Measurements from ENCODE around the gene FREM3. TPM values are rescaled to one million over a fixed set of nuclear protein-coding genes. Genes with fewer than 3 reads are reported as not detected.

The FREM3 gene
- total RNA-seq, 1 experiment from 2014 or later: not detected

DNA sequence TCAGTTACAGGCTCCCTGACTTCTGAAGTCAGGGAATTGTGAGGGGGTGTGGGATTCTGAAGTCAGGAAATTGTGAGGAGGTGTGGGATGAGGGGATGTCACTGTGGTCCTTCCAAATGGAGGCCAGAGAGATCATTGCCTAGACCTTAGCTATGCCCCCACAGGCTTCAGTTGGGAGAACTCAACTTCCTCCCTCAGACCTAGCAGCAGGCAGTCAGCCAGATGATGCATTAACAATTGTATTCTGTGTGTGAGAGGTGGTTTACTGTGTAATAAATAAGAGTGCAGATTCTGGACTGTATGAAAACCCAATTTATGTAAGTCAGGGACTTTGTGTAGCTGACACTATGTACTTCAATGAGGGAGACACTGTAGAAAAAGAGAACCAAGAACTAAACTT lies 65.7 kb downstream of the FREM3 start:
- no peak for DNase-seq
- Histone ChIP-seq H3K27me3 (ENCODE audit: control insufficient read depth, insufficient read depth, low read length) (no peaks in the 10 kb centered on the region), H3K36me3 (replicated peaks; ENCODE audit: control insufficient read depth, insufficient read depth, low read length) (no peaks in the 10 kb centered on the region), H3K4me3 (ENCODE audit: insufficient read depth, low read depth, low read length) (no peak overlapping the region)

DNA sequence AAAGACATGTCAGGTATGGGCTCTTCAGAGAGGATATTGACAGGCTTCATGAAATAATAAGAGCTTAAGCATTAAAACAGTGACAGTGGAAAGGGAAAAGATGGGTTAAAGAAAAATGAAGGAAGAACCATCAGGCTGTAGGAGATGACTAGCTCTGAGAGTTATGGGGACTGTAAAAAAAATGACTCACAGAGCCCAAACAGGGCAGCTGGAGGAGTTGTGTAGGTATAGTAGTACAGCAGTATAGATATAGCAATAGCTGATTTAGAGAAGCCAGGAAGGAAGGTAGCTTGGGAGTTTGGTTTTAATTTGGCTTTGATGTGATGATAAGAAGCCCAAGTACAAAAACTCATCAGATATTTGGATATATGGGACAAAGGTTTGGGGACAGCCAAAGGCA lies 66.6 kb downstream of the FREM3 start:
- DNase-seq: no peak
- no peaks in the 10 kb centered on the region for H3K27me3 ChIP-seq (ENCODE audit: control insufficient read depth, insufficient read depth, low read length)
- no peaks in the 10 kb centered on the region for H3K36me3 ChIP-seq (replicated peaks; ENCODE audit: control insufficient read depth, insufficient read depth, low read length)
- no peak overlapping the region for H3K4me3 ChIP-seq (ENCODE audit: insufficient read depth, low read depth, low read length)

DNA sequence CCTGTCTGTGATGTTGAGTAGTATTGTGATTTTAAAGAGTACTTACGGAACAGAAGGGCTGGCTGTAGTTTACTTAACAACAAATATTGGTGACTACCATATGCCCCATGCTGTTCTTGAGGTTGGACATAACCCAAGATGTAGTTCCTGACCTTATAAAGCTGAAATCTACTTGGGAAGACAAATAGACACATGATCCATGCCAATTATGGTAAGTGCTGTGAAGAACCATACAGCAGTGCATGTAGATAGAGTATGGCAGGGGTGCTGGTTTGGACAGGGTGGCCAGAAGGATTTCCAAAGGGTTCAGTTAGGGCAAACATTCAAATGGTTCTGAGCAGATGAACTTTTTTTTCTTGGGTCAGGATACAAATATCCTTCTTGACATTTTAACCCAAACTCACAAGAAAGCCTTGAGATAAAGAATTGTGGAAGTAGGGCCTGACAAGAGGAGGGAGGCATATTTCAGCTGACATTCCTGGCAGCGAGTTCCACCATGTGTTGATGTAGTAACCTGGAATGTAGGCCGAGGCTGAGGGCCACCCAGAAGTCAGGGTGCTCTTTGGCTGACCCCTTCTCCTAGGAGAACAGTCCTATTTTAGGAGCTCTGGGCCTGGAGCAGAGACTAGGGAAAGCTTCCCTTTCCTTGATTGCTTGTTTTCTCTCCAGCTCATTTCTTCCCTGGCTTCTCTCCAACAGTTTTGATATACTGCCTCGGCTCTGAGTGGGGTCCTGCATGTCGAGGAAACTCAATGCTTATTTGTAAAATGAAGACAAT lies 74.2 kb downstream of the FREM3 start:
- no peak for DNase-seq
- no peak overlapping the region for H3K4me3 ChIP-seq (ENCODE audit: insufficient read depth, low read depth, low read length)
- no peaks in the 10 kb centered on the region for H3K36me3 ChIP-seq (replicated peaks; ENCODE audit: control insufficient read depth, insufficient read depth, low read length)
- H3K27me3 ChIP-seq (ENCODE audit: control insufficient read depth, insufficient read depth, low read length): no peaks in the 10 kb centered on the region

DNA sequence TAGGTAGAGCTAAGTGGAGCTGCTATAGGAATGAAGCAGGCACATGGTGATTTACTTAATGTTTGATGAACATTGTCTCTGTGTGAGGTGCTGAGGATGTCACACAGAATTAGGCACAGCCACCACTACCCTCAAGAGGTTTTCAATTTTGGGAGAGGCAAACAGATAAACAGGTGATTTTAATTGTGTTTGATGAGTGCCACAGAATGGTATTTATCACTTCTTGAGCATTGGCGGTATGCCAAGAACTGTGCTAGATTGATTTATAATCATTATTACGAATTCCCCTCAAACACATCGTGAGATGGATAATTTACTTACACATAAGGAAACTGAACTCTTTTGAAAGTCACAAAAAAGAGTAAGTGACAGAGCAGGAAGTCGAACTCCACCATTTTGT lies 74.8 kb downstream of the FREM3 start:
- Histone ChIP-seq H3K4me3 (ENCODE audit: insufficient read depth, low read depth, low read length) (no peak overlapping the region), H3K27me3 (ENCODE audit: control insufficient read depth, insufficient read depth, low read length) (no peaks in the 10 kb centered on the region), H3K36me3 (replicated peaks; ENCODE audit: control insufficient read depth, insufficient read depth, low read length) (no peaks in the 10 kb centered on the region)
- no peak for DNase-seq

DNA sequence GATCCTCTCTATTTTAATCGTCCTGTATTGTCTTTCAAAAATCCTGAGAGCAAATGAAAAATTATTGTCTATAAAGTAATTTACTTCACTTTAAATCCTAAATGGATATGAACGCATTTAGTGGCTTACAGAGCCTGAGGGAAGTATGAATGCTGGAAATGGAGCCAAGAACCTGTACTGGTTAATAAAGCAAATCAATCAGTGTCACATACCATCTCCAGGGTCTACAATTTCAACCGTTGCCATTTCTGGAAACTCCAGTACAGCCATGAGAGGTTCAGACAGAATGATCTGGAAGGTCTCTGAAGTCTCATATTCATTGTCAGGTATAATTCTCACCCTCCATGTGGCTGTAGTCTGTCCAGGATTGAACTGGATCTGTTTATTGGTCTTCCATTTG lies 76.6 kb downstream of the FREM3 start:
- Histone ChIP-seq H3K36me3 (replicated peaks; ENCODE audit: control insufficient read depth, insufficient read depth, low read length) (no peaks in the 10 kb centered on the region), H3K27me3 (ENCODE audit: control insufficient read depth, insufficient read depth, low read length) (no peaks in the 10 kb centered on the region), H3K4me3 (ENCODE audit: insufficient read depth, low read depth, low read length) (no peak overlapping the region)
- no peak for DNase-seq

- H3K4me3 ChIP-seq (ENCODE audit: insufficient read depth, low read depth, low read length): no peak overlapping the region
- no peaks in the 10 kb centered on the region for H3K27me3 ChIP-seq (ENCODE audit: control insufficient read depth, insufficient read depth, low read length)
- no peak for DNase-seq
- no peaks in the 10 kb centered on the region for H3K36me3 ChIP-seq (replicated peaks; ENCODE audit: control insufficient read depth, insufficient read depth, low read length)
Observed at GRCh38 chr4:143618811-143619210, 81.7 kb downstream of the FREM3 start.

DNA sequence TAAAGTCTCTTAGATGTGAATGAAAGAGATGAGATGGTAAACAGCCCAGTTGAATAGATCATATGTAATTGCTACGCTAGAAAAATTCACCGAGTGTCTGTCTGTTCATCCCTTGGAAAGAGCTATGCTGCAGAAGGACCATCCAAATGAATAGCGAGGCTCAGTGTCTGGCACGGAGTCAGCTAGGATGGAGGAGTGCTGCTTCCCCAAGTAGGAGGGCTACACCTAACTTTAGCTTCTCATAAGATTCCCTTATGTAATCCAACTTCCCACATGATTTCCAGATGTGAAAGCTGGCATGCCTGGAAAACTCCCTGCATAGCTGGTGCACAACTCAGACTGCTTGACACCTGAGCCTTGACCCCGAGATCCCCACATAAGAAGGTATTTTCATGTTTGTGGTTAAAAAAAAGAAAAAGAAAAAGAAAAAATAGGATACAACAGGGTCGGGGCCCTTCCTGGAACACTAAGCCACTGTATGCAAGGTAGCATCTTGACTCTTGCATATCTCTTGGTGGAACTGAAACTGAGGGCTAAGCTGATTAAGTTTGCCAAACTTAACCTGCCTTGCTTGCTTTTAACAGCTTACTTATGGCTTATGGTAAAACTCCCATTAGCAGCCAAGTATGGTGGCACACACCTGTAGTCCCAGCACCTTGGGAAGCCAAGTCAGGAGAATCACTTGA lies 82.3 kb downstream of the FREM3 start:
- no peak for DNase-seq
- Histone ChIP-seq H3K27me3 (ENCODE audit: control insufficient read depth, insufficient read depth, low read length) (no peaks in the 10 kb centered on the region), H3K4me3 (ENCODE audit: insufficient read depth, low read depth, low read length) (no peak overlapping the region), H3K36me3 (replicated peaks; ENCODE audit: control insufficient read depth, insufficient read depth, low read length) (no peaks in the 10 kb centered on the region)

DNA sequence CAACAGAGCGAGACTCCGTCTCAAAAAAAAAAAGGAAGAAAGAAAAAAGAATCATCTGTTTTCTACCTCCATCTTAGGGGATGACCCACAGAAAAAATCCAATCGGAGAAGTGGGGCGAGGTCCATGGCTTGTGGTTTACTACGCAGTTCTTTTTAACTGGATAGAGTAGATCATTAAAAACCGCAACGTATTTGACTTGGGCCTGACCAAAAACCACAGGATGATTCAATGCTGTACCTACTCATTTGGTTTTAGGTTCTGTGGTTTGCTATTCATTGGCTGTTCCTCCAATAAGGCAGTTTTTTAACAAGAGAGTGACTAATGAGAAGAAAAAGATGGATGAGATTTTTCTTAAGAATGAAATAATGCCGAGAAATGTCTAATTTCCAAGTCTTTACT lies 83.7 kb downstream of the FREM3 start:
- no peak for DNase-seq
- no peaks in the 10 kb centered on the region for H3K27me3 ChIP-seq (ENCODE audit: control insufficient read depth, insufficient read depth, low read length)
- no peaks in the 10 kb centered on the region for H3K36me3 ChIP-seq (replicated peaks; ENCODE audit: control insufficient read depth, insufficient read depth, low read length)
- H3K4me3 ChIP-seq (ENCODE audit: insufficient read depth, low read depth, low read length): no peak overlapping the region

DNA sequence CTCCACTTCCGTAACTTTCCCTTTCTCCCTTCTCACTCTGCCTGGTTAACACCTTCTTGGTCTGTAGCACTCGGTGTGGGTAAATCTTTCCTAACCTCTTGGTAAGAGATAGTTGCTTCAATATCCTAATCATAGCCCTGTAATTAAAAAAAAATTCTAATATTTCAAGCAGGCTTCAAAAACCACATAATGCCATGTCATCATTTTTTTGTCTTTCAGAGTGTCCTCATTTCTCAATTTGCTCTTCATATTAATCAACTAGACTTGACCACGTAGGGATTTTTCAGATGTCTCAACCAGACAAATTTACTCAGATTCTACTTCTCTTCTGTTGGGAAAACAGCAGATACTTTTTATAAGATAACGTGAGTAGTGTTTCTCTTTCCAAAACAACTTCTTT lies 91.0 kb downstream of the FREM3 start:
- no peak for DNase-seq
- H3K36me3 ChIP-seq (replicated peaks; ENCODE audit: control insufficient read depth, insufficient read depth, low read length): no peaks in the 10 kb centered on the region
- H3K4me3 ChIP-seq (ENCODE audit: insufficient read depth, low read depth, low read length): no peak overlapping the region
- H3K27me3 ChIP-seq (ENCODE audit: control insufficient read depth, insufficient read depth, low read length): no peaks in the 10 kb centered on the region

- DNase-seq: no peak
- Histone ChIP-seq H3K27me3 (ENCODE audit: control insufficient read depth, insufficient read depth, low read length) (no peaks in the 10 kb centered on the region), H3K36me3 (replicated peaks; ENCODE audit: control insufficient read depth, insufficient read depth, low read length) (no peaks in the 10 kb centered on the region), H3K4me3 (ENCODE audit: insufficient read depth, low read depth, low read length) (no peak overlapping the region)
Observed at GRCh38 chr4:143606480-143606879, 94.0 kb downstream of the FREM3 start.

GRCh38 chr4:143599827-143600226 lies 100.6 kb downstream of the FREM3 start:
- H3K4me3 ChIP-seq (ENCODE audit: insufficient read depth, low read depth, low read length): no peak overlapping the region
- DNase-seq: no peak
- no peaks in the 10 kb centered on the region for H3K36me3 ChIP-seq (replicated peaks; ENCODE audit: control insufficient read depth, insufficient read depth, low read length)
- no peaks in the 10 kb centered on the region for H3K27me3 ChIP-seq (ENCODE audit: control insufficient read depth, insufficient read depth, low read length)

DNA sequence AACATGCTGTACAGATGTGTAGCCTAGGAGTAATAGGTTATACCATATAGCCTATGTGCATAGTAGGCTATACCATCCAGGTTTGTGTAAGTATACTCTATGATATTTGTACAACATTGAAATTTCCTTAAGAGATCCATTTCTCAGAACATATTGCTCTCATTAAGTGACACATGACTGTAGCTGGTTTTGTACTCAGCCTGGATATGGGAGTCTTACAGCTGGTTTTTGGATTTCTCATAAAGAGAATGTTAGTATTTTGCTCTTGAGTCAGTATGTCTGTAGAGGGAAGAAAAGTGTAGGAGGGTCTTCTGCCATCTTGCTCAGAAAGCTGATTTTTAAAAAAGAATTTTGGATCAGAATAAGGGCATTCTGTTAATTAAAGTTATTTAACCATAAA lies 101.7 kb downstream of the FREM3 start:
- Histone ChIP-seq H3K4me3 (ENCODE audit: insufficient read depth, low read depth, low read length) (no peak overlapping the region), H3K36me3 (replicated peaks; ENCODE audit: control insufficient read depth, insufficient read depth, low read length) (no peaks in the 10 kb centered on the region), H3K27me3 (ENCODE audit: control insufficient read depth, insufficient read depth, low read length) (no peaks in the 10 kb centered on the region)
- no peak for DNase-seq

GRCh38 chr4:143597276-143597675 lies 103.2 kb downstream of the FREM3 start:
- DNase-seq: no peak
- no peak overlapping the region for H3K4me3 ChIP-seq (ENCODE audit: insufficient read depth, low read depth, low read length)
- H3K27me3 ChIP-seq (ENCODE audit: control insufficient read depth, insufficient read depth, low read length): no peaks in the 10 kb centered on the region
- no peaks in the 10 kb centered on the region for H3K36me3 ChIP-seq (replicated peaks; ENCODE audit: control insufficient read depth, insufficient read depth, low read length)

- DNase-seq: no peak
- Histone ChIP-seq H3K36me3 (replicated peaks; ENCODE audit: control insufficient read depth, insufficient read depth, low read length) (no peaks in the 10 kb centered on the region), H3K4me3 (ENCODE audit: insufficient read depth, low read depth, low read length) (no peak overlapping the region), H3K27me3 (ENCODE audit: control insufficient read depth, insufficient read depth, low read length) (no peaks in the 10 kb centered on the region)
Observed at GRCh38 chr4:143587703-143588102, 112.8 kb downstream of the FREM3 start.

GRCh38 chr4:143586080-143586479 lies 114.4 kb downstream of the FREM3 start:
- no peak for DNase-seq
- no peaks in the 10 kb centered on the region for H3K27me3 ChIP-seq (ENCODE audit: control insufficient read depth, insufficient read depth, low read length)
- no peaks in the 10 kb centered on the region for H3K36me3 ChIP-seq (replicated peaks; ENCODE audit: control insufficient read depth, insufficient read depth, low read length)
- no peak overlapping the region for H3K4me3 ChIP-seq (ENCODE audit: insufficient read depth, low read depth, low read length)

Measured in H7 (cell line).